ENCODE measurements around the gene GNB5. TPM values are rescaled to one million over a fixed set of nuclear protein-coding genes. Genes with fewer than 3 reads are reported as not detected.

GNB5 gene
- polyA plus RNA-seq, 1 donor from 2014 or later, result 89.6 TPM

DNA sequence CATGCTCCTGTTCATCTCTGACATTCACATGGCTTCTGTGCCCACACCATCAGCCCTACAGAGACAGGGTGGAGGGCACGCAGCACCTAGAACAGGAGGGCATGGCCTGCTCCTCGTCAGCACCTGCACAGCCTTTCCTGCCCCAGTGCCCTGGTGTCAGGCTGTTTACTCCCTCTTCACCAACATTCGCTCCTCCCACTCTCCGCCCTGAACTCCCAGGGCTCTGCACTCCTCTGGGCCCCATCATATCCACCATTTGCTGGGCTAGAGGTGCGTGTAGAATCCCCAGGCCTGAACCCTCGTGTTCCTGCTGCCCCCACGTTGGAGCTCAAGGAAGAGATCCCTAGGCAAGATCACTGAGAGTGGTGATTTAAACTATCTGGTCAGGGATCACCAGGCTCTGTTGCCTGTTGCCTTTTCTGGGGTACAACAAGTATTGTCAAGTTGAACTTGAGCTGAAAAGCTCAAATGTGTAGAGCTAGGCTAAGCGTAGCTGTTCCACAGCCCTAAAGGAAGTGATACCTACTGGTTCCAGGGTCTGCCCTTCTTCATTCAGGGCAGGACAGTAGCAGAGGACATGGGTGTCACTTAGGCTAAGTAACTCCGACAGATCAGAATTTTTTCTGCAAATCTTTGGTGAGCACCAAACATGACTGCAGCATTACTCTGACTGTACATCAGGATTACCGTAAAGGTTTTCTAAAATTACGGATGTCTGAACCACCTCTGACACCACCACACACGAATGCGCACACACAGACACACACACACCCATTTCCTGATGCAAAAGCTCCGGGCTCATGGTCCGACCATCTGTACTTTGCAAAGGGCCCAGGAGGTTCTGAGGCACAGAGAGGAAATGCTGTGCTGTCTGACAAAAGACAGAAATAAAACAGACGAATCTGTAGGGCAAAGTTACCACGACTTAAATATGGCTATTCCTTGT, 43.7 kb upstream of the GNB5 start:
- H3K79me2 ChIP-seq (replicated peaks; ENCODE audit: insufficient read depth, low read length), result no peaks in the 10 kb centered on the region
- no peak overlapping the region for H3K4me2 ChIP-seq (ENCODE audit: low read length)
- TF ChIP-seq REST (IDR thresholded peaks at IDR 0.05; ENCODE audit: borderline replicate concordance) (no peak), TAF1 (IDR thresholded peaks at IDR 0.05; ENCODE audit: low read depth) (no peak)
- H3F3A ChIP-seq (ENCODE audit: insufficient read depth, low read length, poor library complexity, severe bottlenecking), result no peaks in the 10 kb centered on the region
- H3K27me3 ChIP-seq (ENCODE audit: insufficient read depth, low read depth, low read length), result no peaks in the 10 kb centered on the region
- no peaks in the 10 kb centered on the region for H3K36me3 ChIP-seq (ENCODE audit: insufficient read depth, low read length)
- H3K9me3 ChIP-seq (ENCODE audit: low read length), result no peaks in the 10 kb centered on the region
- H3K9ac ChIP-seq (ENCODE audit: low read length), result no peak overlapping the region
- no peak overlapping the region for H3K4me3 ChIP-seq (ENCODE audit: low read length)
- no peaks in the 10 kb centered on the region for H4K20me1 ChIP-seq (ENCODE audit: insufficient read depth)
- H3K27ac ChIP-seq (ENCODE audit: low read length), result no peak overlapping the region
- H3K9me2 ChIP-seq (ENCODE audit: insufficient read depth, low read length), result no peaks in the 10 kb centered on the region
- H2AFZ ChIP-seq (ENCODE audit: low read depth, low read length), result no peak overlapping the region

- TF ChIP-seq POLR2AphosphoS5 (IDR thresholded peaks at IDR 0.05) (no peak), REST (IDR thresholded peaks at IDR 0.05; ENCODE audit: borderline replicate concordance) (no peak), EZH2 (IDR thresholded peaks at IDR 0.05; ENCODE audit: borderline replicate concordance, insufficient read depth, low read length, poor library complexity, severe bottlenecking) (no peak), TAF1 (IDR thresholded peaks at IDR 0.05; ENCODE audit: low read depth) (no peak), RAD21 (conservative IDR thresholded peaks at IDR 0.05) (no peak), CTCF (IDR thresholded peaks at IDR 0.05; ENCODE audit: poor library complexity, severe bottlenecking) (no peak), MXI1 (conservative IDR thresholded peaks at IDR 0.05; ENCODE audit: poor library complexity, severe bottlenecking) (no peak), SMC3 (conservative IDR thresholded peaks at IDR 0.05; ENCODE audit: poor library complexity) (no peak), EP300 (conservative IDR thresholded peaks at IDR 0.05; ENCODE audit: poor library complexity, severe bottlenecking) (no peak)
- no peaks in the 10 kb centered on the region for H3K27me3 ChIP-seq (ENCODE audit: insufficient read depth, low read depth, low read length)
- H4K20me1 ChIP-seq (ENCODE audit: insufficient read depth), result no peaks in the 10 kb centered on the region
- no peaks in the 10 kb centered on the region for H3F3A ChIP-seq (ENCODE audit: insufficient read depth, low read length, poor library complexity, severe bottlenecking)
- H3K9ac ChIP-seq (ENCODE audit: low read length), result no peak overlapping the region
- no peak overlapping the region for H2AFZ ChIP-seq (ENCODE audit: low read depth, low read length)
- H3K4me3 ChIP-seq (ENCODE audit: low read length), result no peak overlapping the region
- no peaks in the 10 kb centered on the region for H3K9me3 ChIP-seq (ENCODE audit: low read length)
- H3K27ac ChIP-seq (ENCODE audit: low read length), result no peak overlapping the region
- no peaks in the 10 kb centered on the region for H3K9me2 ChIP-seq (ENCODE audit: insufficient read depth, low read length)
- no peaks in the 10 kb centered on the region for H3K36me3 ChIP-seq (ENCODE audit: insufficient read depth, low read length)
- H3K79me2 ChIP-seq (replicated peaks; ENCODE audit: insufficient read depth, low read length), result no peaks in the 10 kb centered on the region
- no peak overlapping the region for H3K4me2 ChIP-seq (ENCODE audit: low read length)
These were observed 42.2 kb upstream of the GNB5 start for GRCh38 chr15:52233405-52233804.

All from neural cell (in vitro differentiated cells).